Measurements from ENCODE around the gene ZBTB45. TPM values are rescaled to one million over a fixed set of nuclear protein-coding genes. Genes with fewer than 3 reads are reported as not detected.

Gene ZBTB45
- total and polyA plus RNA-seq, 2 donors (not counting 1 experiment from before 2014, with no cell fraction given), result 12.6 to 20.9 TPM

DNA sequence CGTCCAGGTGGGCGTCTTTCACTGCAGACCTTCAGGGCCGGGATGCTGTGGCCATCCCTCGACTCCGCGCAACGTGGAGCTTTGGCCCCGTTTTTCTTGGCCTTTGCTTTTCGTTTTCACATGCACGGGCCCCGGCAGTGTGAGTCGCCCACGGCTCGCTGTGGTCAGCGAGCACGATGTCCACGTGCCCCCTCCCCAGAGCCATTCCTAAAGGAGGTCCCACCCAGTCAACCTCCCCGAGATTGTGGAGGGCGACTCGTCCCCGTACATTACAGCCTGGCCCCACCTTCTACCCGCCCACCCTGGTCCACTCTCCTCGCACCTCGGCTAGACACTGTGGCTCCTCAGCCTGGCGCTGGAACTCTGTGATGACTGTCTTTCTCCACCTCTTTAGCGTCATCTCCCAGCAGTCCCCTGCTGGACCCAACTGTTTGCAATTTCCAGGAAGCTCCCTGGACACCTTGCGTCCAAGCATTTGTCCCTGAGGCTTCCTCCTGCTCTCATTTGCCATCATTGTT is 43.1 kb downstream of the ZBTB45 start:
- no peaks in the 10 kb centered on the region for H3K27me3 ChIP-seq (replicated peaks in 1 of 4; ENCODE audit: control extremely low read depth in 1 of 4, control insufficient read depth in 3 of 4, insufficient read depth in 4 of 4, low read length in 3 of 4)
- DNase-seq (no peak), ATAC-seq (ENCODE audit: low read depth) (no peak)
- POLR2A ChIA-PET, result interaction anchor here (1.0 to 1.1 kb wide), 3 partner anchors 10 to 95 kb away, joined by 3 to 4 read pairs (median 3); partner anchors contain the start of genes ZBTB45, ZNF324 and ZNF837
- intact Hi-C loops (cut with micrococcal nuclease), result loop anchor here (1.0 to 5.0 kb wide), 7 partner anchors 10 to 294 kb away; partner anchors contain the start of genes ERVK3-1, ZNF132, ZNF274 and ZNF497
- peaks cover 14 to 18% of the 10 kb centered on the region in 2 donors for H3K4me1 ChIP-seq (ENCODE audit: control insufficient read depth in 2 of 2, insufficient read depth in 2 of 2, low read length in 2 of 2)
- H3K27ac ChIP-seq (ENCODE audit: low read length in 2 of 2), result peak overlapping the region; percentile 82 to 89
- TF ChIP-seq CTCF (IDR thresholded peaks at IDR 0.05), result no peak
- TF ChIP-seq EZH2 (IDR thresholded peaks at IDR 0.05; ENCODE audit: borderline replicate concordance, insufficient read depth, low read depth, low read length, poor library complexity, severe bottlenecking), result no peak
- Mint-ChIP-seq H3K9me3 (ENCODE audit: insufficient read depth) (no peaks in the 10 kb centered on the region), H3K4me3 (peak overlapping the region; percentile 98), H3K27me3 (no peaks in the 10 kb centered on the region), H3K27ac (peak overlapping the region; percentile 98), H3K4me1 (peaks cover 20% of the 10 kb centered on the region)
- H2AFZ ChIP-seq (ENCODE audit: insufficient read depth, low read depth, low read length, poor library complexity, severe bottlenecking), result peak overlapping the region; percentile 78
- H3K79me2 ChIP-seq (ENCODE audit: control insufficient read depth, insufficient read depth, low read length), result no peaks in the 10 kb centered on the region
- peak overlapping the region; percentile 39 to 85 (median 70) for H3K4me3 ChIP-seq (ENCODE audit: control extremely low read depth in 1 of 5, extremely low read depth in 1 of 5, insufficient read depth in 1 of 5, low read depth in 2 of 5, low read length in 4 of 5)
- WGBS (ENCODE audit: insufficient coverage), result 7% methylated on average over 27 of the region's 27 CpGs
- no peaks in the 10 kb centered on the region for H3K9me3 ChIP-seq (ENCODE audit: control extremely low read depth in 1 of 3, control insufficient read depth in 2 of 3, insufficient read depth in 1 of 3, low read length in 2 of 3)
- CTCF ChIA-PET, result no interaction called here
- peaks cover 4 to 13% of the 10 kb centered on the region in 2 experiments for H3K36me3 ChIP-seq (replicated peaks in 1 of 2; ENCODE audit: control extremely low read depth in 1 of 2, control insufficient read depth in 1 of 2, extremely low read depth in 1 of 2, insufficient read depth in 2 of 2, low read length in 1 of 2)
- peak overlapping the region; percentile 69 for H3K9ac ChIP-seq (ENCODE audit: low read length)
- peak overlapping the region; percentile 91 for H3K4me2 ChIP-seq (replicated peaks; ENCODE audit: low read depth, low read length, poor library complexity, severe bottlenecking)
- H4K20me1 ChIP-seq (ENCODE audit: control insufficient read depth, insufficient read depth, low read length, poor library complexity, severe bottlenecking), result no peaks in the 10 kb centered on the region
